HG03442 (cell line): ENCODE results near the gene EPG5.
A peak's percentile ranks its signal among the peaks of the same experiment; 100 is the strongest.
"Not testable (repeated sequence)": the region's sequence is repeated elsewhere in the genome, so short reads cannot be mapped to it uniquely, and the experiment has no call there.

Source experiments
- ATAC-seq: cut with Tn5 transposase; IDR thresholded peaks from one replicate; pipeline ENCODE4 v1.9.1; 2021; ENCODE audit warnings: mild to moderate bottlenecking, moderate library complexity; ENCODE audit not compliant: unreplicated experiment

The EPG5 gene

DNA sequence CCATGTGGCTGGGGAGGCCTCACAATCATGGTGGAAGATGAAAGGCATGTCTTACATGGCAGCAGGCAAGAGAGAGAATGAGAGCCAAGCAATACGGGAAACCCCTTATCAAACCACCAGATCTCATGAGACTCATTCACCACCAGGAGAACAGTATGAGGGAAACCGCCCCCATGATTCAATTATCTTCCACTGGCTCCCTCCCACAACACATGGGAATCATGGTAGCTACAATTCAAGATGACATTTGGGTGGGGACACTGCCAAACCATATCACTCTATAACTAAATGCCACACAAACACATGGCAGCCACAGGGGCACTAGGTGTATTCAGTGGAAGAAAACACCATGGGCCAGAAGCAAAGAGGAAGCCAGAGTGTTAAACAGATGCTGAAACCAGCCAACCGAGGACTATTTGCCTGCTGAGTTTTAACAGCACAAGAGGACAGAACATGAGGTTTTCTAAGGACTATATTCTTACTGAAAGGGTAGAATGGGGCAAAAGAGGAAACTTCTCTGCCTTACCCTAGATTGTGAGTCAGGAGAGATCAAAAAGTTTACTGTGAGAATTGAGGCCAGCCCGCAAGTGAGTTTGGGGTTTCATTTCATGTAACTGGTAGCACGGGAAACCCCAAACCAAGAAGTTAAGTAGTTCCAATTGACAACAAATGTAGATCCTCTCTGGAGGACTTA lies 92.5 kb downstream of the EPG5 start:
- ATAC-seq: peak; percentile 91

DNA sequence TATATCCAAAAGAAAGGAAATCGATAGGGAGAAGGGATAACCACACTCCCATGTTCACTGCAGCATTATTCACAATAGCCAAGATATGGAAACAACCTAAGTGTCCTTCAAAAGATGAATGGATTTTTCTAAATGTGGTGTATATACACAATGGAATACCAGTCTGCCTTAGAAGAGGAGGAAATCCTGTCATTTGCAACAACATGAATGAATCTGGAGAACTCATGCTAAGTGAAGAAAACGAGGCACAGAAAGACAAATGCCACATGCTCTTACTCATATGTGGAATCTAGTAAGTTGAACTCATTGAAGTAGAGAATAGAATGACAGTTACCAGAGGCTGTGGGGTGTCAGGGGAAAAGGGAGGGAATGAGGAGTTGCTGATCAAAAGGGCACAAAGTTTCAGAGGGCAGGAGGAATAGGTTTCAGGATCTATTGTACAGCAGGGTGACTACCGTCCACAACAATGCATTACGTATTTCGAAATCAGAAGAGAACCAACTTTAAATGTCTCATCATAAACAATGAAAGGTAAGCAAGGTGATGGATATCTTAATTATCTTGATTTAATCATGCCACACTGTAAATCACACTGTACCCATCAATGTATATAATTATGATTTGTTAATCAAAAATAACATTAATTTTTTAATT lies 95.6 kb downstream of the EPG5 start:
- no peak for ATAC-seq

DNA sequence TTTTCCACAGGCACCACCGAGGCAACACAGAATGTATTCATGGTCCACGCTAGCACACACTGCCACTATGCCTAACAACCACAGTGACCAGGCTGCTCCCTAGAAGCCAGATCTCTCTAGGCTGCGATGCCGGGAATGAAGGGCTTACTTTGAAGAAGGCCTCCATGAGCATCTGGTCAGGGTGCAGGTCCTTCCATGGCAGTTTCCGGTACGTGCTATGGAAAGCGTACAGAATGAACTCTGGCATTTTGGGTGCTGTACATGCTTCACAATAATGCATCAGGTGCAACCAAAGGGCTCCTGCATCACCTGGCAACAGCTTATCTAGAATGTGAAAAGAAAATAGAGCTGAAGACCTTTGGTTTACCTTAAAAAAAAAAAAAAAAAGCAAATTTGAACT lies 96.7 kb downstream of the EPG5 start:
- ATAC-seq: no peak

- ATAC-seq: no peak
These were observed 101.7 kb downstream of the EPG5 start for GRCh38 chr18:45865466-45865865.

DNA sequence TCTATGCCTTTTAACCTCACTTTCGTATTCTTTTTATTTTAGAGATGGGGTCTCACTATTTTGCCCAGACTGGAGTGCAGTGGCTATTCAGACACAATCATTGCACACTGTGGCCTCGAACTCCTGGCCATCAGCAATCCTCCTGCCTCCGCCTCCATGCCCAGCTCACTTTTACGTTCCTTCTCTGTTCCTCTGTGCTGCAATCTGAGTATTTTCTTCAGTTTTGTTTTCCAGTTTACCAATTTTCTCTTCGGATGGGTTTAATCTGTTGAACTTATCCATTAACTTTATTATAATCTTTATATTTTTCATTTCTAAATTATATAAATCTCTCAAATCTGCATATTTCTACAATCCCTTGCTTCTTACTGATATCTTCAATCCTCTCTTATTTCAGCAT lies 103.0 kb downstream of the EPG5 start:
- ATAC-seq: no peak

GRCh38 chr18:45863469-45863868 lies 103.7 kb downstream of the EPG5 start:
- ATAC-seq: no peak

DNA sequence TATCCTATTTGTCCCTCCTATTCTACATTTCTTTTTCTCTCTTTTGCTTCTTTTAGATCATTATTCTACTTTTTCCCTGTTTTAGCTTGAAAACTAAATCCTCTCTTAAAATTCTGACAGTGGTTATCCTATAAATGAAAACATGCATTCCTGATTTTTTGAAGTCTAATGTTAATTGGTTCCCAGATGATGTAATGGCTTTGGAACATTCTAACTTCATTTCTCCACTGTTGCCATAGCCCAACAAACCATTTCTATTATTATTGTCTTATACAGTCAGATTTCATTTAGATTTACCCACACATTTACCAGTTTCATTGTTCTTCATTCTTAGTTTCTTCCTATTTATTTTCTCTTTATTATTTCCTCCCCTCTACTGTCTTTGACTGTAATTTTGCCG lies 105.2 kb downstream of the EPG5 start:
- ATAC-seq: no peak

DNA sequence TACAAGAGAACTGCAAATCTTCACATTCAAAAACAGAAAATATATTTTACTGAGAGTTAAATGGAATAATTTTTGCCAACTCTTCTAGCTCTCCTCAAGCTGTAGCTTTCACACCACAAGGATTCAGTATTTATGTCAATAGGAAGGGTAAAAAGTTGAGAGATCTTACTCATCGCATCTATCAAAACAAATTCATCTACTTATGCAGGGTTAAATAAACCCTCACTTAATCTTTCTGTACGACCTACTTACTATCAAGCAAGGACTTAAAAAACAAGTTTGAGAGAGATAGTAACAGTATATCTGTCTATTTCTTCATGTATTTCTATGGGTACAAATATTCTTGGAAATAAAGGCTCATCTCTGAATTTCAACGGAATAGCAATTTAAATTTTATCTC lies 106.2 kb downstream of the EPG5 start:
- no peak for ATAC-seq

GRCh38 chr18:45860492-45860891 lies 106.6 kb downstream of the EPG5 start:
- no peak for ATAC-seq

- ATAC-seq: no peak
These were observed 107.8 kb downstream of the EPG5 start for GRCh38 chr18:45859334-45859733.

DNA sequence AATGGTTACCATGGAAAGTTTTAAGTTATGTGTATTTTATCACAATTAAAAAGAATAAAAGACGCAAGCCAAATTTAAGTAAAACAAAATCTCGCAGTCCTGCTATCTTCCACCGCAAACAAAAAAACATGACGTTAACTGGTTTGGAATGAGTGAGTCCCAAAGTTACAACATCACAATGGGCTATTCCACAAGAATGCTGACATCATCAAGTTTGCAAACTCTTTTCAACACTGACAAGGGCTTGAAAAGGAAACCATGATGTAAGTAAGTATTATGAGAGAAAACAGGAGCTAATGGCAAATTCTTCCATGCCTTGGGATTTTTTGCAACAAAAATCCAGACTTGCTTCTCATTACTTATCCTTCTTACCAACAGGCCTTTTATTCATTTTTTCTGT lies 110.6 kb downstream of the EPG5 start:
- no peak for ATAC-seq

DNA sequence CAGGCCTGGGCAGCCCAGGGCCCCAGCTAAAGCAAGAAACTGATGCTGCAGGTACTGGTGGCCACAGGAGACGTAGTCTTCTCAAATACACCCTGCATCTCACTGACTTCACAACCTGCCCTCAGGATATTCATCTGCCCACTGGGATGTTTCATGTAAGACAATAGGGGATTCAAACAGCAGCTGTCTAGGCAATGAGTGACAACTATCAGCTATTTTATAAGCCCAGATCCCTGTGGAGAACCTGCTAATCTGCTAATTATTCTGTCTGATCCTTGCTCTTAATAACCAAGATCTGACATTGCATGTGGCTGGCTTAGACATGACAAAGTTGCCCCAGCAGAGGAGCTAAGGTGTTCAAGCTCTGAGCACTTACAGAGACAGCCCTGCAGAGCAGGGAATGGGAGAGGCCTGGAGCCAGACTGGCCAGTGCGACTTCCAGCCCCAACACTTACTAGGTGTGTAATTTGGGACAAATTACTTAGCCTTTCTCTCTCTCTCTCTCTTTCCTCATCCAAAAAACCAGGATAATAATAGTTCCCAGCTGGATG lies 113.0 kb downstream of the EPG5 start:
- ATAC-seq: no peak

DNA sequence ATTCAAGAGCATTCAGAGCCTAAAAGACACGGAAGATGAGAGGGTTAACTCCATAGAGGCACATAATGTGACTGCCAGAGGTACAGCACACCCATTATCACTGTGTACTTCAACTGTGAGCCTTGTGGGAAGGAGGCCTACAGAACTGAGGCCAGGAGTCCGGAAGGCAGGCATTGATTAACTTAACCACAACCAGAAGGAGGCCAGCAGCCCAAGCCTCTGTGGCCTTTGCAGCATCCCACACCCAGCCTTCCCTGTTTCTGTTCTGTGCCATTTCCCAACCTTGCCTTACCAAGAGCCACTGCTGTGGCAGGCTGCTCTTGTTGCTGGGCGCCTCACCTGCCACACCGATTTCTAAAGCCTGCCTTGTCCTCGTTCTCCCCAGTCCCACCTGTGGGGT lies 114.5 kb downstream of the EPG5 start:
- ATAC-seq: no peak

DNA sequence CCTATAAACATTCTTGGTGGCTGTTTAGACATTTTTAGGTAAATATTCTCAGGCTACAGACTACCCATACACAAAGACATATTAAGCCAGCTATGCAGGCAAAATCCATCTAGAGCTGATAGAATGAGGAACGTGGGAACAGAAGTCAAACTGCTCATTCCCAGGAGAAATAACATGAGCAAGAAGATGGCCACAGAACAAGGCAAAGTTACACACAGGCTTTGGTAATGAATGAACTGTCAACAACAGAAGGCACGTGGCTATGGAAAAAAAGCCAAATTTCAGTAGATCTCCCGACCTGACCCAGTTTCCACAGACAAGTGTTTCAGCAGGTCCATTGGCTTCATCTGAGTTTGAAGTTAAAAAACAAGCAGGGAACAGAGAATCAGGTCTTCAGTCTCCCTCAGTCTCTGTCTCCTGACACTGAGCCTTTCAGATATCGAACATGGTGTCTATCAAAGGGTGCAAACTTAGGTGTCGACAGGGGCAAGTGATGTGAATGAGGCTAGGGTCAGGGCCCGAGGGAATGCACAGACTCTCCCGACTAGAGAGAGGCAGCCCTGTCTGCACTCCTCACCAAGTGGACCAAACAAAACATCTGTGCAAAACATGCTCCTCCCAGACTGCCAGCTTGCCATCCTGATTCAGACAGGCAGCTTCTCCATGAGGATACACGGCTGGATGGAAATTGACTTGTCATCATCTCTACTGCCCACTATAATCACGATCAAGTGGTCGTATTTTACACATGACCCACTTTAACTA lies 115.8 kb downstream of the EPG5 start:
- no peak for ATAC-seq

- ATAC-seq: peak; percentile 47
These were observed 117.1 kb downstream of the EPG5 start for GRCh38 chr18:45850021-45850420.

- peak; percentile 35 for ATAC-seq
These were observed 117.6 kb downstream of the EPG5 start for GRCh38 chr18:45849529-45849928.

DNA sequence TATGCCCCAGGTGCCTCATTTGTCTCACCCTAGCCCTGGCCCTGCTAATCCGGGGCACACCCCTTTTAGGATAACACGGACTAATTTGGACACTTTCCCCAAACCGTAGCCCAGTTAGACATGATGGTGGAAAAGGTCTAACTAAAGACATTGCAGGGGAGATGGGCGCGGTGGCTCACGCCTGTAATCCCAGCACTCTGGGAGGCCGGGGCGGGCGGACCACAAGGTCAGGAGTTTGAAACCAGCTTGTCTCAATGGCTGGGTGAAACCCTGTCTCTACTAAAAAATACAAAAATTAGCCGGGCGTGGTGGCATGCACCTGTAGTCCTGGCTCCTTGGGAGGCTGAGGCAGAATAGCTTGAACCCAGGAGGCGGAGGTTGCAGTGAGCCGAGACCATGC lies 118.5 kb downstream of the EPG5 start:
- not testable (repeated sequence) for ATAC-seq

GRCh38 chr18:45847119-45847518 lies 120.0 kb downstream of the EPG5 start:
- no peak for ATAC-seq

DNA sequence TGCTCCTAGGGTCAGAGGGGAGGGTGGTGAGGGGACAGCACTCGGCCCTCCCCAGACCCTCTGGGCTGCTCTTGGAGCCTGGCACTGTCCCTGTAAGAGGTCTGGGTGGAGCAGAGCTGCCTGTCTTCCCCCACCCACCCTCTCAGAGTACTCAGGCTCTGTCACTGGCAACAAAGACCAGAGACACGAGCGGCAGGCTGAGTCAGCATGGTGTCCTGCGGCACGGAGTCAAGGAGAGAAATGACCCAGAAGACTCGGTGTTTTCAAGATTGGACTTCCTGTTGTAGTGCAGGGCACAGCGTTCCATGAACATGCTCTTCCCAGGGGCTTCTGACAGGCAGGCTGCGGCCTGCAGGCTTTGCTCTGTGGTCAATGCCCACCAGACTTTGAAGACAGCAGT lies 121.7 kb downstream of the EPG5 start:
- no peak for ATAC-seq

DNA sequence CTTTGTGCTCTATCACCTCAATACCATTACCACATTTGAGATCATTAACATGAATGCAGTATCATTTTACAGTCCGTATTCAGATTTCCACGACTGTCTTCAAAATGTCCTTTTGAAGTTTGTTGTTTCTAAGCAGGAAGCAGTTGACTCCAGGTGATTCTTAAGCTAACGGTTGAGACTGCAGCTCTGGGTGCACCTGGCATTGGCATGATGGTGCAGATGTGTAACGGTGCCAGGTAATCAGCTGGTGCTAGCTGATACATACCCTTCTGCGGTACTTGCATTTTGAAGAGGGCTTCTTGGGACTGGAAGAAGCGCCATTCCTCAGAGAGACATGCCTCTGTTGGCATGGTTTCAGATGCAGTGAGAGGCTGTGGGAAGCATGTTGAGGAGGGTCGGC lies 122.2 kb downstream of the EPG5 start:
- no peak for ATAC-seq

DNA sequence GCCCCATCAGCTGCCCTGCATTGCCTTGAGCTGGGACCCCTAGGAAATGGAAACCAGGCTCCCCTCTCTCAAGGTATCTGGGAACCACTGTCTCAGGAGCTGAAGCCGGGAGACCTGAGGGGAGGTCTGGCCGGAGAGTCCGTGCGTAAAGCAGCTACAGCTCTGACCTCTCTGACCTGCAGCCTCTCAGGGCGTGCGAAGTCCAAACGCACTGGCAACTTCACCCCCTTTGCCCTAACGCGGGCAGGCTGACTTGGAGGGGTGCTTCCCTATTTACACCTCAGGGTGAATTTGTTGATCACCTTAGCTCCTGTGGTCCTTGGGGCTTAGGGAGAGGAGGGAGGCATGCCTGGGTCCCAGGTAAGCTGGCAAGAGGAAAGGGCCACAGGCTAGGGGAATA lies 124.1 kb downstream of the EPG5 start:
- no peak for ATAC-seq
